Endodermal cell (in vitro differentiated cells): ENCODE measurements around the gene TUBA8. TPM values are rescaled to one million over a fixed set of nuclear protein-coding genes. Genes with fewer than 3 reads are reported as not detected.

Source experiments
- DNase-seq: peaks from one replicate; pipeline ENCODE4 v3.0.0-alpha.2; 2017
- H3K27ac ChIP-seq: 2 replicates; pipeline ENCODE4 v1.5.1; 2013; ENCODE audit warnings: mild to moderate bottlenecking, low read depth, low read length, moderate library complexity
- H3K27me3 ChIP-seq: 2 replicates; pipeline ENCODE4 v1.6.1; 2013; ENCODE audit warnings: mild to moderate bottlenecking, low read length, moderate library complexity; ENCODE audit not compliant: insufficient read depth, control insufficient read depth, poor library complexity, severe bottlenecking
- H3K36me3 ChIP-seq: 2 replicates; pipeline ENCODE4 v1.7.0; 2013; ENCODE audit warnings: mild to moderate bottlenecking, low read length, moderate library complexity; ENCODE audit not compliant: control insufficient read depth, insufficient read depth
- H3K4me1 ChIP-seq: one replicate; pipeline ENCODE4 v1.7.0; 2013; ENCODE audit warnings: low read length; ENCODE audit not compliant: control insufficient read depth, insufficient read depth
- H3K4me3 ChIP-seq: 2 replicates; pipeline ENCODE4 v1.5.1; 2013; ENCODE audit warnings: mild to moderate bottlenecking, low read length, moderate library complexity
- H3K9ac ChIP-seq: 2 replicates; pipeline ENCODE4 v1.6.1; 2013; ENCODE audit warnings: mild to moderate bottlenecking, low read length, moderate library complexity; ENCODE audit not compliant: poor library complexity, severe bottlenecking; ENCODE audit errors: extremely low read depth
- H3K9me3 ChIP-seq: 2 replicates; pipeline ENCODE4 v1.6.1; 2013; ENCODE audit warnings: mild to moderate bottlenecking, low read length, moderate library complexity; ENCODE audit not compliant: control insufficient read depth
- H3K27ac Mint-ChIP-seq: 2 replicates; pipeline ENCODE4 v1.8.0; 2020; ENCODE audit warnings: mixed read lengths
- H3K27me3 Mint-ChIP-seq: 2 replicates; pipeline ENCODE4 v1.8.0; 2021; ENCODE audit warnings: mild to moderate bottlenecking, mixed read lengths; ENCODE audit not compliant: insufficient read depth
- H3K36me3 Mint-ChIP-seq: 2 replicates; pipeline ENCODE4 v1.8.0; 2020; ENCODE audit warnings: low read depth, mixed read lengths
- H3K4me1 Mint-ChIP-seq: 2 replicates; pipeline ENCODE4 v1.8.0; 2020; ENCODE audit warnings: mixed read lengths
- H3K4me3 Mint-ChIP-seq: 2 replicates; pipeline ENCODE4 v1.8.0; 2020; ENCODE audit warnings: mild to moderate bottlenecking, moderate library complexity, mixed read lengths
- H3K9me3 Mint-ChIP-seq: 2 replicates; pipeline ENCODE4 v1.8.0; 2020; ENCODE audit warnings: mild to moderate bottlenecking, mixed read lengths
- CTCF ChIP-seq: fragments of 200-600 bp; sonication (generic); conservative IDR thresholded peaks from 2 replicates; pipeline ENCODE4 v1.5.0; 2021; ENCODE audit warnings: antibody characterized with exemption, mild to moderate bottlenecking
- WGBS, 2 experiments: methylation state at CpG; one replicate each; pipeline versions ENCODE4 v1.1.5 to v1.1.7; 2013; ENCODE audit warnings: missing lambda C conversion rate in 2 of 2, mixed read lengths in 1 of 2; ENCODE audit not compliant: insufficient coverage in 1 of 2, insufficient read length in 1 of 2; 5-methylcytosine and 5-hydroxymethylcytosine counted together
- total RNA-seq, 2 donors: library from RNA; stranded (reverse); fragmentation: NEBNext Ultra II Directional in 1 of 2; extraction: Animal tissue kit (Norgen Biotek cat#: 25700) in 1 of 2; gene quantifications; 2 replicates in 1 of 2; 3 replicates in 1 of 2; pipeline ENCODE4 v1.2.1, GENCODE V29; 2021

Gene TUBA8
- total RNA-seq, 2 donors from 2014 or later, result 0.58 to 0.66 TPM

- no peaks in the 10 kb centered on the region for H3K9me3 Mint-ChIP-seq
- Histone ChIP-seq H3K9ac (no peak overlapping the region), H3K4me1 (no peaks in the 10 kb centered on the region), H3K4me3 (no peak overlapping the region), H3K27me3 (no peaks in the 10 kb centered on the region), H3K36me3 (no peaks in the 10 kb centered on the region), H3K9me3 (no peaks in the 10 kb centered on the region), H3K27ac (no peak overlapping the region)
- H3K36me3 Mint-ChIP-seq, result no peaks in the 10 kb centered on the region
- no peak overlapping the region for H3K4me3 Mint-ChIP-seq
- 94% methylated on average over 8 of the region's 8 CpGs for WGBS, 2 experiments
- no peaks in the 10 kb centered on the region for H3K27me3 Mint-ChIP-seq
- DNase-seq, result no peak
- no peak overlapping the region for H3K27ac Mint-ChIP-seq
- no peak for TF ChIP-seq CTCF
- H3K4me1 Mint-ChIP-seq, result no peaks in the 10 kb centered on the region
Observed at GRCh38 chr22:18130018-18130417, 19.4 kb downstream of the TUBA8 start.

- H3K27me3 ChIP-seq, result no peaks in the 10 kb centered on the region
- no peak overlapping the region for H3K9ac ChIP-seq
- Mint-ChIP-seq H3K36me3 (no peaks in the 10 kb centered on the region), H3K4me3 (no peak overlapping the region), H3K27me3 (no peaks in the 10 kb centered on the region), H3K4me1 (no peaks in the 10 kb centered on the region), H3K27ac (no peak overlapping the region), H3K9me3 (no peaks in the 10 kb centered on the region)
- H3K27ac ChIP-seq, result no peak overlapping the region
- 92 to 98% methylated on average over 7 to 19 of the region's 20 CpGs for WGBS, 2 experiments
- no peak for DNase-seq
- H3K4me3 ChIP-seq, result no peak overlapping the region
- H3K4me1 ChIP-seq, result no peaks in the 10 kb centered on the region
- no peaks in the 10 kb centered on the region for H3K36me3 ChIP-seq
- no peaks in the 10 kb centered on the region for H3K9me3 ChIP-seq
- TF ChIP-seq CTCF, result no peak
Observed at GRCh38 chr22:18130699-18131429, 20.3 kb downstream of the TUBA8 start.

GRCh38 chr22:18133452-18133851 lies 22.8 kb downstream of the TUBA8 start:
- Mint-ChIP-seq H3K4me3 (no peak overlapping the region), H3K9me3 (no peaks in the 10 kb centered on the region), H3K36me3 (no peaks in the 10 kb centered on the region), H3K27ac (no peak overlapping the region), H3K4me1 (no peaks in the 10 kb centered on the region), H3K27me3 (no peaks in the 10 kb centered on the region)
- no peak for DNase-seq
- Histone ChIP-seq H3K27me3 (no peaks in the 10 kb centered on the region), H3K4me3 (no peak overlapping the region), H3K27ac (no peak overlapping the region), H3K9me3 (no peaks in the 10 kb centered on the region), H3K4me1 (no peaks in the 10 kb centered on the region), H3K36me3 (no peaks in the 10 kb centered on the region), H3K9ac (no peak overlapping the region)
- WGBS, 2 experiments, result 94% methylated on average over 2 of the region's 2 CpGs
- TF ChIP-seq CTCF, result no peak
